Stomach (tissue), 9 donors: Measurements from ENCODE around the gene RIPK1. TPM values are rescaled to one million over a fixed set of nuclear protein-coding genes. Genes with fewer than 3 reads are reported as not detected.

Experiments
- DNase-seq, 2 donors: peaks; one replicate each; pipeline versions ENCODE4 v3.0.0 to v3.0.0-alpha.2; 2013 to 2019
- H3K27ac ChIP-seq, 5 donors: fragments of 200-600 bp in 4 of 5; sonication (generic) in 4 of 5; one replicate each; pipeline ENCODE4 v1.5.1; 2013 to 2019; ENCODE audit warnings: mild to moderate bottlenecking in 1 of 5, moderate library complexity in 1 of 5
- H3K27me3 ChIP-seq, 3 donors: fragments of 200-600 bp; sonication (generic); one replicate each; pipeline ENCODE4 v1.5.1; 2017 to 2019; ENCODE audit warnings: mixed run types in 1 of 3
- H3K36me3 ChIP-seq, 4 donors: fragments of 200-600 bp; sonication (generic); 1 replicate in 3 of 4; 2 replicates in 1 of 4; pipeline ENCODE4 v1.5.1; 2016 to 2019
- H3K4me1 ChIP-seq, 4 donors: fragments of 200-600 bp; sonication (generic); one replicate each; pipeline ENCODE4 v1.5.1; 2016 to 2019
- H3K4me3 ChIP-seq, 4 donors: fragments of 200-600 bp; sonication (generic) in 3 of 4; one replicate each; pipeline ENCODE4 v1.5.1; 2016 to 2019; ENCODE audit warnings: mild to moderate bottlenecking in 1 of 4
- H3K9me3 ChIP-seq, 4 donors: fragments of 200-600 bp; sonication (generic); one replicate each; pipeline ENCODE4 v1.5.1; 2016 to 2019
- EP300 ChIP-seq: sonication (generic); formaldehyde crosslinking; IDR thresholded peaks from one replicate; pipeline ENCODE4 v1.6.1; 2017; ENCODE audit warnings: antibody characterized with exemption
- POLR2A ChIP-seq, 4 donors: fragments of 450-650 bp; IDR thresholded peaks; one replicate each; pipeline ENCODE4 v1.6.1; 2016; ENCODE audit warnings: antibody characterized with exemption in 4 of 4, control low read depth in 2 of 4, mild to moderate bottlenecking in 1 of 4, moderate library complexity in 1 of 4
- POLR2AphosphoS5 ChIP-seq, 3 donors: sonication (generic); formaldehyde crosslinking; IDR thresholded peaks; one replicate each; pipeline ENCODE4 v1.6.1; 2016; ENCODE audit warnings: antibody characterized with exemption in 3 of 3
- WGBS, 5 donors: extraction: QIAGEN DNeasy Blood & Tissue Kit in 3 of 5; methylation state at CpG; one replicate each; pipeline versions ENCODE4 v1.1.5 to v1.1.7; 2013 to 2018; 5-methylcytosine and 5-hydroxymethylcytosine counted together
- intact Hi-C: fragments of 100-400 bp; cut with DNase I; formaldehyde crosslinking; loops from one replicate; pipeline ENCODE4 v1.15.1; 2023; ENCODE audit warnings: low total_unique reads
- polyA plus RNA-seq, 3 donors: library from polyadenylated mRNA; stranded (reverse); fragments of 200-250 nt; gene quantifications; one replicate each; pipeline ENCODE4 v1.2.3, GENCODE V29; 2013
- total RNA-seq, 5 donors: library from RNA; depleted of rRNA; stranded (reverse); fragments of >200 nt; gene quantifications; one replicate each; pipeline versions ENCODE4 v1.1.0 to v1.2.3, GENCODE V29; 2014 to 2016
- TF ChIP-seq, protein P1 (sequence below), 7 experiments: fragments of 450-650 bp in 4 of 7; fragments of 200-600 bp in 3 of 7; sonication (generic) in 3 of 7; IDR thresholded peaks; one replicate each; pipeline ENCODE4 v1.5.1; 2016 to 2019; ENCODE audit warnings: antibody characterized with exemption in 7 of 7, control low read depth in 2 of 7, mild to moderate bottlenecking in 1 of 7
- donor health status: healthy with polysubstance abuse.
- donor health status: Bipolar disorder and iron deficiency.
- donor health status: healthy.

RIPK1 gene
- total and polyA plus RNA-seq, 8 donors: 4.9 to 25.5 (median 15.9) TPM

DNA sequence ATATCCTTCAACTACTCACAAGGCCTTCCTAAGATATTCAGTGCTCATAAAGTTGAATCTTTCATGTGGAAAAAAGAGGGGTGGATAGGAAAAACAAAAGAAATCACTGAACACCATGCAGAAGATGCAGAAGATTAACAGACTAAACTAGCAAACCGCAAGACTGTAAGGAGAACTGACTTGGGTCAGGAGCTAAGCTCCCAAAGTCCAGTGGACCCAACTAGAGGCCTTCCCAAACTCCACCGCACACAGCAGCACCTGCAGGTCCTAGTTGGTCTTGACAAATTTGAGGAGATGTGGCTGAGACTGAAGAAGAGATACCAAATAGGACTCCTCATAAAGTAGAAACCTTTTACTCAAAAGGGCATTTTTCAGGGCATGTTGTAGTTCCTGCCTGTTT lies 3.3 kb downstream of the RIPK1 start:
- no peaks in the 10 kb centered on the region for H3K27me3 ChIP-seq
- no peak overlapping the region for H3K4me3 ChIP-seq
- H3K9me3 ChIP-seq: no peaks in the 10 kb centered on the region
- intact Hi-C loops: no loop called here
- peaks cover 28 to 74% (median 55%) of the 10 kb centered on the region in 4 donors for H3K4me1 ChIP-seq
- TF ChIP-seq POLR2AphosphoS5 (IDR thresholded peaks at IDR 0.05): no peak
- TF ChIP-seq POLR2A (IDR thresholded peaks at IDR 0.05): no peak
- TF ChIP-seq EP300: no peak
- TF ChIP-seq, protein P1, sequence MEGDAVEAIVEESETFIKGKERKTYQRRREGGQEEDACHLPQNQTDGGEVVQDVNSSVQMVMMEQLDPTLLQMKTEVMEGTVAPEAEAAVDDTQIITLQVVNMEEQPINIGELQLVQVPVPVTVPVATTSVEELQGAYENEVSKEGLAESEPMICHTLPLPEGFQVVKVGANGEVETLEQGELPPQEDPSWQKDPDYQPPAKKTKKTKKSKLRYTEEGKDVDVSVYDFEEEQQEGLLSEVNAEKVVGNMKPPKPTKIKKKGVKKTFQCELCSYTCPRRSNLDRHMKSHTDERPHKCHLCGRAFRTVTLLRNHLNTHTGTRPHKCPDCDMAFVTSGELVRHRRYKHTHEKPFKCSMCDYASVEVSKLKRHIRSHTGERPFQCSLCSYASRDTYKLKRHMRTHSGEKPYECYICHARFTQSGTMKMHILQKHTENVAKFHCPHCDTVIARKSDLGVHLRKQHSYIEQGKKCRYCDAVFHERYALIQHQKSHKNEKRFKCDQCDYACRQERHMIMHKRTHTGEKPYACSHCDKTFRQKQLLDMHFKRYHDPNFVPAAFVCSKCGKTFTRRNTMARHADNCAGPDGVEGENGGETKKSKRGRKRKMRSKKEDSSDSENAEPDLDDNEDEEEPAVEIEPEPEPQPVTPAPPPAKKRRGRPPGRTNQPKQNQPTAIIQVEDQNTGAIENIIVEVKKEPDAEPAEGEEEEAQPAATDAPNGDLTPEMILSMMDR (IDR thresholded peaks at IDR 0.05): no peak
- 78 to 90% (median 80%) methylated on average over 2 of the region's 2 CpGs for WGBS, 5 donors
- no peak for DNase-seq
- H3K36me3 ChIP-seq: peaks cover 0 to 9% (median 3%) of the 10 kb centered on the region in 4 donors
- H3K27ac ChIP-seq: no peak overlapping the region

DNA sequence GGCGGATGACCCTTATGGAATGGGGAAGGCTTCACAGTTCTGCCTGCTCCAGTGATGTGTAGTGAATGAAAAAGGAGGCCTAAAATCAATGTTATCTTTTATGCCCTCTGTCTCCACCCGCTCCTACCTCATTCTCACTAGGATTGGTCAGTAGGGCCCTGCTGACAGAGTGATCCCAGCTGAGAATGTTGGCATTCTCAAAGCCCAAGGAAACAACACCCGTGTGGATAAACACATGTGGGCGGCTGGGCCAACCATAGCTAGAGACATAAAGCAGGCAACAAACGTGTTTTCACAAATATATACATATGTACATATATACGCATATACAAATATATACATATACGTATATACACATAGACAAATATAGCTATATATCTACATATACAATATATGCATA lies 4.5 kb downstream of the RIPK1 start:
- DNase-seq: no peak
- H3K27me3 ChIP-seq: no peaks in the 10 kb centered on the region
- no peaks in the 10 kb centered on the region for H3K9me3 ChIP-seq
- H3K4me1 ChIP-seq: peaks cover 21 to 65% (median 49%) of the 10 kb centered on the region in 4 donors
- peaks cover 5 to 22% (median 16%) of the 10 kb centered on the region in 4 donors for H3K36me3 ChIP-seq
- intact Hi-C loops: no loop called here
- no peak overlapping the region for H3K27ac ChIP-seq
- H3K4me3 ChIP-seq: no peak overlapping the region
- 70 to 80% (median 76%) methylated on average over 7 of the region's 7 CpGs for WGBS, 5 donors
- TF ChIP-seq POLR2AphosphoS5 (IDR thresholded peaks at IDR 0.05) (no peak), POLR2A (IDR thresholded peaks at IDR 0.05) (no peak), EP300 (no peak)
- TF ChIP-seq, protein P1 (IDR thresholded peaks at IDR 0.05): no peak

DNA sequence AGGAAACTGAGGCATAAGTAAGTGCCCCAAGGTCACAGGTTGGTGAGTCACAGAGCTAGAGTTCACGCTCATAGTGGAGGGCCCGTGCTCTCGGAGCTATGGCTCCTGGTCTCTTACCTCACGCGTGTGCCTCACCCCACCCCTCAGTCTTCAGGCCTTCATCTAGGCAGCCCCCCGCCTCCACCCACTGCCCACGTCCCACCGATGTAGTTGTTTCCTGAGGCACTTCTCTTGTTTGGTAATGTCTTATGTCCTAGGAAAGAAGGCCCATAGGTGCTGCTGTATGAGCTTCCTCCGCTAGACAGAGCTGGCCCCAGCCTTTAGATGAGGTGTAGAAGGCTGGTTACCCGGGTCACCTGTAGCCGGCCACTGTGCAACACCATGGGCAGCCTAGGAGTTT lies 5.1 kb downstream of the RIPK1 start:
- no peak overlapping the region for H3K4me3 ChIP-seq
- peaks cover 21 to 63% (median 47%) of the 10 kb centered on the region in 4 donors for H3K4me1 ChIP-seq
- no peak overlapping the region for H3K27ac ChIP-seq
- TF ChIP-seq, protein P1 (IDR thresholded peaks at IDR 0.05): no peak
- TF ChIP-seq EP300: no peak
- no peak for TF ChIP-seq POLR2A (IDR thresholded peaks at IDR 0.05)
- no peak for TF ChIP-seq POLR2AphosphoS5 (IDR thresholded peaks at IDR 0.05)
- H3K27me3 ChIP-seq: no peaks in the 10 kb centered on the region
- 81 to 97% (median 89%) methylated on average over 11 of the region's 11 CpGs for WGBS, 5 donors
- no peak for DNase-seq
- no peaks in the 10 kb centered on the region for H3K9me3 ChIP-seq
- intact Hi-C loops: no loop called here
- peaks cover 11 to 28% (median 21%) of the 10 kb centered on the region in 4 donors for H3K36me3 ChIP-seq

DNA sequence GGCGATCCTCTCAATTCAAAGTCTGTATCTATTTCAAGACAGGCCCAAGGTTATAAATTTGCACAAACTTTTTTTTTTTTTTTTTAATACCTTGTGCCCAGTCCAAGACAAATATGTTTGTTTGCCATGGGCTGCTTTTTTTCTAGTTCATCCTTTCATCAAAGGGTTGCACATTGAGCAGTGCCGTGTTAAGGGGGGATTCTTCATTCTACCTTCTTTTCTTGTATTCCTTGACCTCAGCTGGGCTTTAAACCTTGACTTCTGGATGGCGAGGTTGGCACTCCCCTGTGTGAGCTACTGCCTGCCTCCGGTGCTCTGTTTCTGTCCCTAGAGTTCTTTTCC lies 7.4 kb downstream of the RIPK1 start:
- no peak for DNase-seq
- 38 to 62% (median 42%) methylated on average over 4 of the region's 4 CpGs for WGBS, 5 donors
- no peak for TF ChIP-seq EP300
- intact Hi-C loops: no loop called here
- H3K4me1 ChIP-seq: peaks cover 8 to 47% (median 30%) of the 10 kb centered on the region in 4 donors
- no peak overlapping the region for H3K4me3 ChIP-seq
- H3K27ac ChIP-seq: no peak overlapping the region
- H3K9me3 ChIP-seq: no peaks in the 10 kb centered on the region
- H3K27me3 ChIP-seq: no peaks in the 10 kb centered on the region
- H3K36me3 ChIP-seq: peaks cover 27 to 51% (median 45%) of the 10 kb centered on the region in 4 donors

DNA sequence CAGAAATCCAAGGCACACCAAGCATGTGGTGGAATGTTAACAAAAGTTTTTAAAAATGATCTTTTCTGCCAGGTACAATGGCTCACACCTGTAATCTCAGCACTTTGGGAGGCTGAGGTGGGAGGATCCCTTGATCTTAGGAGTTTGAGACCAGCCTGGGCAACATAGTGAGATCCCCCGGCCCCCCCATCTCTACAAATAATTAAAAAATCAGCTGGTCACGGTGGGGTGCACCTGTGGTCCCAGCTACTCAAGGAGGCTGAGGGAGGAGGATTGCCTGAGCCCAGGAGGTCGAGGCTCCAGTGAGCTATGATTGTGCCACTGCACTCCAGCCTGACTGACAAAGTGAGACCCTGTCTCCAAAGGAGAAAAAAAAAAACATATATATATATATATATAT lies 8.0 kb downstream of the RIPK1 start:
- H3K4me3 ChIP-seq: no peak overlapping the region
- H3K4me1 ChIP-seq: peaks cover 8 to 41% (median 24%) of the 10 kb centered on the region in 4 donors
- WGBS, 5 donors: 88 to 96% (median 95%) methylated on average over 3 of the region's 3 CpGs
- H3K27ac ChIP-seq: no peak overlapping the region
- intact Hi-C loops: no loop called here
- H3K9me3 ChIP-seq: no peaks in the 10 kb centered on the region
- TF ChIP-seq POLR2AphosphoS5 (IDR thresholded peaks at IDR 0.05) (no peak), EP300 (no peak), POLR2A (IDR thresholded peaks at IDR 0.05) (no peak)
- TF ChIP-seq, protein P1 (IDR thresholded peaks at IDR 0.05): no peak
- no peak for DNase-seq
- peaks cover 33 to 57% (median 51%) of the 10 kb centered on the region in 4 donors for H3K36me3 ChIP-seq
- H3K27me3 ChIP-seq: no peaks in the 10 kb centered on the region
